HEK293T (cell line): ENCODE data around the gene HJURP.

Source experiments
- CTCF ChIA-PET: fragments of 350-600 bp; formaldehyde crosslinking; extraction: SDS; loops from one replicate; lab custom pipeline; 2021; ENCODE audit warnings: antibody characterized with exemption, inconsistent platforms; lab: Yijun Ruan, JAX
- POLR2A ChIA-PET: fragments of 350-600 bp; formaldehyde crosslinking; extraction: SDS; loops from one replicate; lab custom pipeline; 2020; ENCODE audit warnings: antibody characterized with exemption, inconsistent platforms; lab: Yijun Ruan, JAX
- DNase-seq: peaks from one replicate; pipeline ENCODE4 v3.0.0; 2012; ENCODE audit warnings: mixed read lengths; ENCODE audit errors: extremely low spot score
- ARNT ChIP-seq: fragments of 450-650 bp; IDR thresholded peaks from 2 replicates; pipeline ENCODE4 v1.6.1; 2017; ENCODE audit warnings: mild to moderate bottlenecking
- BHLHE40 ChIP-seq: fragments of 450-650 bp; IDR thresholded peaks from 2 replicates; pipeline ENCODE4 v1.6.1; 2016; ENCODE audit warnings: mild to moderate bottlenecking, moderate library complexity, borderline replicate concordance
- CTBP1 ChIP-seq: fragments of 450-650 bp; IDR thresholded peaks from 2 replicates; pipeline ENCODE4 v1.6.1; 2016; ENCODE audit warnings: borderline replicate concordance
- ELF4 ChIP-seq: fragments of 450-650 bp; IDR thresholded peaks from 2 replicates; pipeline ENCODE4 v1.6.1; 2017; ENCODE audit warnings: antibody characterized with exemption
- FOXA1 ChIP-seq: fragments of 450-650 bp; IDR thresholded peaks from 2 replicates; pipeline ENCODE4 v1.6.1; 2016; ENCODE audit warnings: mild to moderate bottlenecking
- FOXK2 ChIP-seq: fragments of 450-650 bp; IDR thresholded peaks from 2 replicates; pipeline ENCODE4 v1.6.1; 2016; ENCODE audit warnings: mild to moderate bottlenecking
- FOXM1 ChIP-seq: fragments of 450-650 bp; IDR thresholded peaks from 2 replicates; pipeline ENCODE4 v1.6.1; 2017; ENCODE audit warnings: mild to moderate bottlenecking, borderline replicate concordance
- HDGF ChIP-seq: fragments of 450-650 bp; IDR thresholded peaks from 2 replicates; pipeline ENCODE4 v1.6.1; 2017; ENCODE audit warnings: antibody characterized with exemption, borderline replicate concordance
- L3MBTL2 ChIP-seq: fragments of 450-650 bp; conservative IDR thresholded peaks from 2 replicates; pipeline ENCODE4 v1.6.1; 2016; ENCODE audit warnings: mild to moderate bottlenecking
- LEF1 ChIP-seq: fragments of 450-650 bp; IDR thresholded peaks from 2 replicates; pipeline ENCODE4 v1.6.1; 2017; ENCODE audit warnings: mild to moderate bottlenecking, borderline replicate concordance
- NFRKB ChIP-seq: fragments of 450-650 bp; IDR thresholded peaks from 2 replicates; pipeline ENCODE4 v1.6.1; 2016; ENCODE audit warnings: mild to moderate bottlenecking, moderate library complexity
- SP1 ChIP-seq: fragments of 450-650 bp; IDR thresholded peaks from 2 replicates; pipeline ENCODE4 v1.6.1; 2017
- SUZ12 ChIP-seq: fragments of 450-650 bp; IDR thresholded peaks from 2 replicates; pipeline ENCODE4 v1.6.1; 2016; ENCODE audit warnings: mild to moderate bottlenecking
- TARDBP ChIP-seq: fragments of 450-650 bp; IDR thresholded peaks from 2 replicates; pipeline ENCODE4 v1.6.1; 2016
- ZNF384 ChIP-seq: fragments of 450-650 bp; IDR thresholded peaks from 2 replicates; pipeline ENCODE4 v1.6.1; 2016
- TF ChIP-seq, protein P1 (sequence below): fragments of 450-650 bp; IDR thresholded peaks from 2 replicates; pipeline ENCODE4 v1.6.1; 2016

The HJURP gene

GRCh38 chr2:233817361-233817911 lies 36.9 kb downstream of the HJURP start:
- TF ChIP-seq FOXM1 (no peak), LEF1 (no peak), CTBP1 (no peak), FOXA1 (no peak), SP1 (no peak), FOXK2 (no peak), L3MBTL2 (no peak), BHLHE40 (no peak), ELF4 (no peak), NFRKB (no peak), HDGF (no peak), SUZ12 (no peak), ZNF384 (no peak)
- TF ChIP-seq, protein P1, sequence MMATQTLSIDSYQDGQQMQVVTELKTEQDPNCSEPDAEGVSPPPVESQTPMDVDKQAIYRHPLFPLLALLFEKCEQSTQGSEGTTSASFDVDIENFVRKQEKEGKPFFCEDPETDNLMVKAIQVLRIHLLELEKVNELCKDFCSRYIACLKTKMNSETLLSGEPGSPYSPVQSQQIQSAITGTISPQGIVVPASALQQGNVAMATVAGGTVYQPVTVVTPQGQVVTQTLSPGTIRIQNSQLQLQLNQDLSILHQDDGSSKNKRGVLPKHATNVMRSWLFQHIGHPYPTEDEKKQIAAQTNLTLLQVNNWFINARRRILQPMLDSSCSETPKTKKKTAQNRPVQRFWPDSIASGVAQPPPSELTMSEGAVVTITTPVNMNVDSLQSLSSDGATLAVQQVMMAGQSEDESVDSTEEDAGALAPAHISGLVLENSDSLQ = no peak
- CTCF ChIA-PET = no interaction called here
- POLR2A ChIA-PET = no interaction called here
- no peak for DNase-seq

GRCh38 chr2:233816771-233817170 lies 37.6 kb downstream of the HJURP start:
- DNase-seq = no peak
- TF ChIP-seq FOXA1 = no peak
- TF ChIP-seq FOXK2 = no peak
- no peak for TF ChIP-seq SP1
- TF ChIP-seq ELF4 = no peak
- no peak for TF ChIP-seq CTBP1
- no peak for TF ChIP-seq NFRKB
- TF ChIP-seq SUZ12 = no peak
- no peak for TF ChIP-seq FOXM1
- no peak for TF ChIP-seq ZNF384
- no peak for TF ChIP-seq BHLHE40
- TF ChIP-seq ARNT = no peak
- TF ChIP-seq L3MBTL2 = no peak
- TF ChIP-seq LEF1 = no peak
- TF ChIP-seq, protein P1 = no peak
- TF ChIP-seq TARDBP = no peak
- CTCF ChIA-PET = interaction anchor here (0.6 kb wide), 1 partner anchor 1300 kb away, joined by 3 read pairs; no protein-coding TSS in a partner anchor
- POLR2A ChIA-PET = no interaction called here

GRCh38 chr2:233816334-233816733 lies 38.0 kb downstream of the HJURP start:
- TF ChIP-seq L3MBTL2 = no peak
- TF ChIP-seq FOXM1 = no peak
- TF ChIP-seq FOXA1 = no peak
- TF ChIP-seq SP1 = no peak
- TF ChIP-seq NFRKB = no peak
- no peak for TF ChIP-seq ELF4
- no peak for TF ChIP-seq ZNF384
- TF ChIP-seq CTBP1 = no peak
- TF ChIP-seq TARDBP = no peak
- TF ChIP-seq ARNT = no peak
- TF ChIP-seq, protein P1 = no peak
- TF ChIP-seq FOXK2 = no peak
- TF ChIP-seq BHLHE40 = no peak
- CTCF ChIA-PET = interaction anchor here (0.6 kb wide), 1 partner anchor 1301 kb away, joined by 3 read pairs; no protein-coding TSS in a partner anchor
- DNase-seq = no peak
- POLR2A ChIA-PET = no interaction called here

- no peak for DNase-seq
- ChIA-PET CTCF (no interaction called here), POLR2A (no interaction called here)
- no peak for TF ChIP-seq L3MBTL2
- TF ChIP-seq, protein P1 = no peak
- no peak for TF ChIP-seq ARNT
- no peak for TF ChIP-seq NFRKB
- no peak for TF ChIP-seq FOXK2
- no peak for TF ChIP-seq FOXA1
- TF ChIP-seq TARDBP = no peak
Measured at GRCh38 chr2:233815861-233816260, 38.5 kb downstream of the HJURP start.

GRCh38 chr2:233814056-233814835 lies 40.1 kb downstream of the HJURP start:
- TF ChIP-seq ARNT = no peak
- no peak for TF ChIP-seq CTBP1
- TF ChIP-seq FOXM1 = no peak
- no peak for TF ChIP-seq BHLHE40
- no peak for TF ChIP-seq ELF4
- no peak for TF ChIP-seq ZNF384
- TF ChIP-seq FOXK2 = no peak
- no peak for TF ChIP-seq LEF1
- no peak for TF ChIP-seq FOXA1
- TF ChIP-seq SUZ12 = no peak
- no peak for TF ChIP-seq L3MBTL2
- POLR2A ChIA-PET = no interaction called here
- CTCF ChIA-PET = no interaction called here
- no peak for DNase-seq
